C4-2B (cell line): ENCODE results near the gene UBAP1L.

ENCODE experiments used
- CTCF ChIP-seq: fragments of 450-650 bp; conservative IDR thresholded peaks from 2 replicates; pipeline ENCODE4 v1.5.1; 2017; ENCODE audit warnings: mild to moderate bottlenecking
- ZFX ChIP-seq: fragments of 450-650 bp; IDR thresholded peaks from 2 replicates; pipeline ENCODE4 v1.6.1; 2017

- no peak for TF ChIP-seq CTCF
- no peak for TF ChIP-seq ZFX
These were observed 27.6 kb downstream of the UBAP1L start for GRCh38 chr15:65087411-65087810.
